ENCODE data around the gene CRYGS.

The CRYGS gene

GRCh38 chr3:186512570-186513302 is 31.4 kb downstream of the CRYGS start:
- no peak for TF ChIP-seq CTCF (IDR thresholded peaks at IDR 0.05; ENCODE audit: insufficient read depth, missing control alignments)
- FAIRE-seq (no peak), DNase-seq (ENCODE audit: insufficient read length, low spot score) (no peak)

DNA sequence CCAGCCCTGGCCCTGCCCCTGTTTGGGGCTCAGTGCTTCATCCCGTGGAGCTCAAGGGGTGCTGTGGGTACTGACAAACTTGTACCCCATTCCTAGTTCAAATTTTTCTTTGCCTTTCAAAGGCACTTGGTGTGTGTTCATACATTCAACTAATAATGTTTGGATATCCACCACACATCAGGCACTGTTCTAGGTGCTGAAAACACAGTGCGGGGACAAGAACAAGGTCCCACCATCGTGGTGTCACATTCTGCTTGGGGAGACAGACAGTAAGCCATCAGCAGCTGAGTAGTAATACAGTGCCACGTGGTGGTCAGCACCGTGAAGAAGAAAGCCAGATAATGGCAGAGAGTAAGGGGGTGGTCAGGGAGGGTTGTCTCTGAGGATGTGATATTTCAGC is 32.5 kb downstream of the CRYGS start:
- FAIRE-seq: no peak
- no peak for DNase-seq (ENCODE audit: insufficient read length, low spot score)
- TF ChIP-seq CTCF (IDR thresholded peaks at IDR 0.05; ENCODE audit: insufficient read depth, missing control alignments): no peak

DNA sequence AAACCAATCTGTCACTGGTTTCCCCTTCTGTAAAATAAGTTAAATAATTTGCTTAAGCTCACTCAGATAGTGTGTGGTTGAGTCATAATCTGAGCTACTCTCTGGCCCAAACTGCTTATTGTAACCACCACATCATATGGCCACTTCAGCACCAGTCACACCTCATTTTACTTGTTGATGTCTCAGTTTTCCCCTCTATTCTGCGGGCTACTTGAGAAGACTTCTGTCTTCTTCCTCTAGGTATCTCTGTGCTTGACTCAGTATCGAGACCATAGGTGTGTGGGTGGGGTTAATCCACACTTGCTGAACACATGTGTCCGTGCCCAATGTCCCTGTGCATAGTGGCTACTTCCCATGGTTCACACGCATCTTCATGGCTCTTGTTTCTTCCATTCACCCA is 32.9 kb downstream of the CRYGS start:
- TF ChIP-seq CTCF (IDR thresholded peaks at IDR 0.05; ENCODE audit: insufficient read depth, missing control alignments): no peak
- DNase-seq (ENCODE audit: insufficient read length, low spot score): no peak
- FAIRE-seq: no peak

DNA sequence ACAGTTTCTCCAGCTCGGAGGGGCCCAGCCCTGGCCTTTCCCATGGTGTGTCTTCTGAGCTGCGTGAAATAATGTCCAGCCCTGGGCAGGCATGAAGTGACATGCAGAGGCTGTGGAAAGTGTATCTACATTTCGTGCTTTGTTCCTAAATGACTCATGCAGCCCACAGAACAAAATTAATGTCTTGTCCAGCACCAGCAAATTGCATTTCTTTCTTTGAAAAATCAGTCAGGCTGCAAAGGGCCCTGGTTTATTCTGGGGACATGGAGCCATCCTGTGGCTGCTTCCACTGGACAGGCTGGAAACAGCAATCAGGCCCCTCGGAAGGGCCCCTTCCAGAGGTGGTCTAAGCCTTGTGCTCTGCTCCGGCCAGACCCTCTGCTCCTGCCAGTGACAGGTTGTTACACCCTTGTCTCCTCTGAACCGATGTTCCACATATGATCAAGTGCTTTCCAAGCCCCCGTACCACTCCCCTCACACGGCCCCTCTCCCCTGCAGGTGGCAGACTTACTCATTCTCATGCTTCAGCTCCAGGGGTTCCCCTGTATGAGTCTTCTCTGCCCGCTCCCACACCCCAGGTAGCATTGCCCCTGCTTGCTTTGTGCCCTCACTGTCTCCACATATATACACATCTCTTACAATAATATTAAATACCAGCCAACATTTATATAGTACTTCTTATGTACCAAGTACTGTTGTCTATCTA is 33.7 kb downstream of the CRYGS start:
- FAIRE-seq: no peak
- TF ChIP-seq CTCF (IDR thresholded peaks at IDR 0.05; ENCODE audit: insufficient read depth, missing control alignments): no peak
- DNase-seq (ENCODE audit: insufficient read length, low spot score): no peak

- DNase-seq (ENCODE audit: insufficient read length, low spot score) (no peak), FAIRE-seq (no peak)
- no peak for TF ChIP-seq CTCF (IDR thresholded peaks at IDR 0.05; ENCODE audit: insufficient read depth, missing control alignments)
Measured at GRCh38 chr3:186509423-186509822, 34.8 kb downstream of the CRYGS start.

- DNase-seq (ENCODE audit: insufficient read length, low spot score) (no peak), FAIRE-seq (no peak)
- no peak for TF ChIP-seq CTCF (IDR thresholded peaks at IDR 0.05; ENCODE audit: insufficient read depth, missing control alignments)
Measured at GRCh38 chr3:186506857-186507256, 37.3 kb downstream of the CRYGS start.

- no peak for TF ChIP-seq CTCF (IDR thresholded peaks at IDR 0.05; ENCODE audit: insufficient read depth, missing control alignments)
- FAIRE-seq (no peak), DNase-seq (ENCODE audit: insufficient read length, low spot score) (no peak)
Measured at GRCh38 chr3:186506191-186506739, 37.9 kb downstream of the CRYGS start.
